Ramos (cell line): ENCODE measurements around the gene MELTF.

Experiments
- in situ Hi-C: fragments of 300-500 bp; cut with MboI; formaldehyde crosslinking; loops from one replicate; pipeline ENCODE4 v1.14.3; 2022; ENCODE audit warnings: low sequenced_read_pairs; ENCODE audit not compliant: unreplicated experiment

The MELTF gene

DNA sequence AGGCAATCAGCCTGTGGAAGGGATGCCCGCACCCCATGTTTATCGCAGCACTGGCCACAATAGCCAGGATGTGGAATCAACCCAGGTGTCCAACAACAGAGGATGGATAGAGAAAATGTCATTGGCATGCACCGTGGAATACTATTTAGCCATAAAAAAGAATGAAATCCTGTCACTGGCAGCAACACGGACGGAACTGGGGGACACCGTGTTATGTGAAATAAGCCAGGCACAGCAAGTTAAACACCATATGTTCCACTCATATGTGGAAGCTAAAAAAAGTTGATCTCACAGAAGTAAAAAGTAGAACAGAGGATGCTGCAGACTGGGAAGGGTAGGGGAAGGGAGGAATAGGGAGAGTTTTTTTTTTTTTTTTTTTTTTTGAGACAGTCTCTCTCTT is 15.6 kb downstream of the MELTF start:
- in situ Hi-C loops: loop anchor here (25.0 kb wide), 1 partner anchor 173 kb away; no protein-coding TSS in a partner anchor

DNA sequence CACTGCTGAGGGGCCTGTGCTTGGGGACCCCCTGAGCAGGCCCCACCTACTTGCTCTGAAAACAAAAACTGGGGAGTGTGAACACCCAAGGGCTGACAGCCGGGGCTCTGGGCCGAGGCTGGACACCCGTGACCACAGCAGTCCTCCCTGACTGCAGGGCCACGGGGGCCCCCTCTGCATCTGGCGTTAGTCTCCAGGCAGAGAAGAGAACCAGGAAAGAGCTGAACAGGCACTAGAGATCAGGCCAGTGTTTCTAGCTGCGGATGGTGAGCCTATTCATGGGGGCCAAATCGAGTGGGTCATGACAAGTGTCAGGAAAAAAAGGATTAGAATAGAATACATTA is 17.1 kb downstream of the MELTF start:
- in situ Hi-C loops: loop anchor here (25.0 kb wide), 1 partner anchor 175 kb away; no protein-coding TSS in a partner anchor

DNA sequence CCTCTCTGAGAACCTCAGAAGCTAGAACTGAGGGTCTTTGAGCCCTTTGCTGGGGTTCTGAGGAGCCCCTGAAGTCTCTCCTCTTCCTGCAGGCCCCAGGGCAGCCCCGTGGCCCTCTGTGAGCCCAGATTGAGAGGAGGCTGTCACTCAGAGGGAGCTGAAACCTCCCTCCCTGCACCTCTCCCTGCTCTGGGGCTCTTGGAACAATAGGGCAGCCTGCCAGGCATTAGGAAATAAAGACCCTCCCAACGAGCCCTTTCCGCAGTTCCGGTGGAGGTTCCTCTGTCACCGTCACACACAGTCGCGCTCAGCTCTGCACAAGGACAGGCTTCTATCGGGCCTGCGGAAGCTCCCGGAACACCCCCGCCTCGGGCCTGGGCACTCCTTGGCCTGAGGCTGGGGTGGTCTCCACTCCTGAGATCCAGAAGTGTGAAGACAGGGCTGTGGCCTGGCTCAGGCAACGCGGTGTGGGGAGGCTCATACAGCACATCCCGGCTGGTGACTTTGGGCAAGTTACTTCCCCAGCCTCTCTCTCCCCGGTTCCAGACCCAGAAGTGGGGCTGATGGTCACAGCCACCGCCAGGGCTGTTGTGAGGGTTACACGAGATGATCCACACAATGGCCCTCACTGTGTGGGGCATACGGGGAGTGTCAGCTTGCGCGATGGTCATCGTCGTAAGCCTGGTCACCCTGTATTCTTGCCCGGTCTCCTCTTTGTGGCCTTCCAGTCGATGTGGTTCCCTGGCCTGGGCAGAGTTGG is 17.7 kb downstream of the MELTF start:
- in situ Hi-C loops: loop anchor here (25.0 kb wide), 1 partner anchor 175 kb away; no protein-coding TSS in a partner anchor

DNA sequence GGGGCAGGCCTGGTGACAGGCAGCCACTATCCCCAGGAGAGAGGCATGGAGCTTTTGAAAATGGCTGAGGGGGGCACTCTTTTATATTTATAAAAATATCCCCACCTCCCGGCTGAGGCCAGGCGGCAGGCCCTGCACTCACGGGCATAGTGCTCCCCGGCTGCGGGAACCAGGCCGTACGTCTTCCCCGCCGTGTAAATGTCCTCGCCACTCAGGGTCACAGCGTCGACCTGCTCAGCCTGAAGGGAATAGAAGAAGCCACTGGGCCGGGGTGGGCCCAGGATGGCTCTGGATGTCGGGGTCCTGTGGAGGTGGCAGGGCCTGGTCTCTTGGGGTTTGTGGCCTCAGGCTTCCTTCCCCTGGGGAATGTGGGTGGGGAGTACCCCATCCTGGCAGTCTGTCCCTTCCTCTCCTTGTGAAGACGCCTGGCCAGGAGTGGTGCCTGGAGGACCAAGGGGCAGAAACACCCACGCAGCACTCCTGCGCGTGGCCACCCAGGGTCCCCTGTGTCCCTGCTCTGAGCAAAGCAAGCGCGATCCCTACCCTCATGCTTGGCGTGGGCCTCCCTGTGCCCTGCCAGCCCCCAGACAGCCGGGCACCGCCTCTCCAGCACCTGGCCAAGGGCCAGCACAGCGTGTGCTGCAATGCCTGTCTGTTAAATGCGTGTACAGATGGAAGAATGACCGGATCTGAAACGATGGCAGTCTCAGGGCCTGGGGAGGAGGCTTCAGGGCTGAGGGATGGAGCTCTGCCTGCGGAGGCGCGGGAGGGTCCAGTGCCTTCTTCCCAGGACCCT is 18.9 kb downstream of the MELTF start:
- in situ Hi-C loops: loop anchor here (25.0 kb wide), 1 partner anchor 177 kb away; no protein-coding TSS in a partner anchor

DNA sequence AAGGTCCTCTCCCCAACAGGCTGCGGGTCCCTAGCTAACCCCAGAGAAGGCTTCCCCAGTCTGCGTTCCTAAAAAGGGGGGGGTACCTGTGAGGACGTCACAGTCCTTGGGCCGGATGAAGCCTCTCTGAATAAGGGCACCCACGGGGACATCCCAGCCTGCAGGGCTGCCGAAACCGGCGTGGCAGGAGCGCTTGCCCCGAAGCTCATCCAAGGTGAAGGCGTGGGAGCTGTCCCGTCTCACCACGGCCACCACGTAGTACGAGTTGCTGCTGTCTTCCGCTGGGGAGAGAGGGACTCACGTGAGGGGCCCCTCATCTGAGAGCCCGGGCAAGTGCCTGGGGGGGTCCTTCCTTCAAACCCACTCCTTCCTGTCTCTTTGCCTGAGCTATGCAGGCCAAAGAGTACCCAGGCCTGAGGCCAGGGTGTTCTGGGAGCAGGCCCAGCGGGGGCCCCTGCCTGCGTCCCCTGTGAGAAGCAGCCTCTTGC is 20.0 kb downstream of the MELTF start:
- in situ Hi-C loops: loop anchor here (25.0 kb wide), 1 partner anchor 178 kb away; no protein-coding TSS in a partner anchor

DNA sequence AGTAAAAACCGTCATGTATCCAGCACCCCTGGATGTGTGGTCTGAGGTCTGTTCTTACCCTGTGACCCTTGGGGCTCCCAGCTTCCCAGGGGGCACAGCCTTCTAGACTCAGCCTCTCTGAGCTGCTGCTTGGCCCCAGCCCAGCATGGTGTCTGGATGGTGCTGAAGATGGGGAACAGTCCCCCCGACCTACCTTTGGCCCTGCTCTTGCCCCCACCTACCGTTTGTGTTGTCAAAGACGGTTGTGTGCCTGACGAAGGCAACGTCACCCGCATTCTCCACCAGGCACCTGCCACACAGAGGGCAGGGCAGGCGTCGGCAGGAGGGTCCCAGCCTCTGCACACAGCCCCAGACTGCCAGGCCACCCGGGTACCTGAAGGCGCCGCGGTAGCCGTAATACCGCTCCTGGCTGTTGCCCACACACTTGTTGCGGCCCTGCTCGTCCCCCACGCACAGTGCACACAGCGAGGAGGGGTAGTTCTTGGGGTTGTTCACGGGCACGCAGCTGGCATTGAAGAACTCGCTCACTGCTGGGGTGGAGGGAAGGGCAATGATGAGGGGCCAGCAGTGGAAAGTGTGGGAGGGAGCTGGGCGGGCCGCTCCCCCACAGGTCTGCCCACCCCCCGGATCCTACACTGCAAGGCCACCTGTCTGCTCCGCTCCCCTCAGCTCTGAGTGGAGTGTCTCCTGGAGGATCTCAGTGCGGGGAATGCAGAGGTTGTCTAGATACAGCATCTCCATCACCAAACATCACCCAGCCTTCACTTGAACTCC is 21.0 kb downstream of the MELTF start:
- in situ Hi-C loops: loop anchor here (25.0 kb wide), 1 partner anchor 179 kb away; no protein-coding TSS in a partner anchor

DNA sequence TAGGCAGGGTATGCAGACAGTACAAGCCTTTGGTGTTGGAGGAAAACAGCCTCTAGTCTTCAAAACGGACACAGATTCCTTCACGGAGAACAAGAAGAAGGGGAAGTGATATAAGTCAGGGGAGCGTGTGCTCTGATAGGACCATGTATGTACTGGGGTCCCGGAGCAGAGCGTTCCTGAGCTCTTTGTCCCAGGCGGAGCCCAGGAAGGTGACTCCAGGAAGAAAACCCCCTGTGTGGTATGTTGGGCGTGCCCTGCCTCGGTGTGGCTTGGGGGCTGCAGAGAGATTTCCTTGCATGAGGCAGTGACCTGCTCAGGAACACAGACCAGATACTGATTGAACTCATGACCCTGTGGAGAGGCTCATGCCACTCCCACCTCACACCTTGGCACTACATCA is 21.7 kb downstream of the MELTF start:
- in situ Hi-C loops: loop anchor here (25.0 kb wide), 1 partner anchor 179 kb away; no protein-coding TSS in a partner anchor

DNA sequence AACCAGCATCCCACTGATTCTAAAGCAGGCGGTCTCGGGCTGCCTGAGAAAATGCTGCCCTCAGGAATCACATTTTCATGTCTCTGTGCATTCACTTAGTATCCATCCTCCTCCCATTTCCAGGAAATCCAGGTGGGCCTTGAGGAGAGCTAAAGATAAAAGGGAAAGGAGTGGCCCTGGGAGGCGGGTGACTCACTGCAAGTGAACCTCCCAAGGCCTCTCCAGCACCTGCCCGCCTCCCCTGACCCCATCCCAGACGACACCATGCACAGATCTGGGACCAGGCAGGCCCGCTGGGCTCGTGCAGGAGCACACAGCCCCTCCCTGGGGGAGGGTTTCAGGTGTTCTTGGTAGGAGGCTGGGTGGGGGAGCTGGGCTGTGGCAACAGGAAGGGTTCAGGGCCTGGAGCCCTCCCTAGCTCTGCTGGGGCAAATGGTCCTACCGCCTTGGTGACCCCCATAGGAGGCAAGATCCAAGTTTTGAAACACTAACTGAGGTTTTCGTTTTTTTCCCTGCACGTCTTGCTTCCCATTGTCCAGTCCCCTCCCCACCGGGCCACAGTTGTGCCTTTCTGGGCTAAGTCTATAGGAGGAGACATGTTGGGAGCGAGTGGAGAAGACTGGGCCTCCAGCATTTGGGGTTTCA is 22.2 kb downstream of the MELTF start:
- in situ Hi-C loops: loop anchor here (25.0 kb wide), 1 partner anchor 180 kb away; no protein-coding TSS in a partner anchor

DNA sequence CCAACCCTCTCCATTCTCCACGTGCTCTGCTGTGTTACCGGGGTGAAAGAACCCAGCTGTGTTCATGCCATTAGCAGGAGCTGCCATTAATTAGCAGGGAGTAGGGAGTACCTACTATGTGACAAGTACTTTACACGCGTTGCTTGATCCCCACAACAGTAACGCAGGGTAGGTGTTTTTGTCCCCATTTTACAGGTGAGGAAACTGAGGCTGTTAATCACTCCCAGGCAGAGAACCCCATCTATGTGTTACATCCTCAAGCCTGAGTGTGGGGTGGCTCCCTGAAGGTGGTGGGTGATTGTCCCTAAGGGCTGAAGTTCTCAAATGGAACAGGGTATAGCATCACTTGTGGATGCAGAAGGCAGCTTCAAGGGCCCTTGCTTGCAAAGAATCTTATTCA is 22.8 kb downstream of the MELTF start:
- in situ Hi-C loops: loop anchor here (25.0 kb wide), 1 partner anchor 180 kb away; no protein-coding TSS in a partner anchor

DNA sequence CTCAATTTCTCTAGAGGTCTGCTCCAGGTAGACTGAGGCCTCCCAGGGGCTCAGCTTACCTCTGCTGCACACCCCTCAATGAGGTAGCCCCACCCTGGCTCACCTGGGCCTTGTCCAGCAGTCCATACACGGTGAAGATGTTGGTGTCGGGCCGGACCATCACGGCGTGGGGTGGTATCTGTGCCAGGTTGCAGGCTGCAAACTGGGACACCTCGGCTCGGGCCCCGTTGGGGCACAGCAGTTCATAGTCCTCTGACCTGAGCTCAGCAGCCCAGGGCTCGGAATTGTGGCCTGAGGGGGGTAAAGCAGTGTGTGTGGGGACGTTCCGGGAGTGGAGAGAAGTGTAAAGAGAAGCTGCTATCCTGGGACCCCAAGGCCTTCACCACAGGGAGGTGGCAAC is 23.2 kb downstream of the MELTF start:
- in situ Hi-C loops: loop anchor here (25.0 kb wide), 1 partner anchor 181 kb away; no protein-coding TSS in a partner anchor

DNA sequence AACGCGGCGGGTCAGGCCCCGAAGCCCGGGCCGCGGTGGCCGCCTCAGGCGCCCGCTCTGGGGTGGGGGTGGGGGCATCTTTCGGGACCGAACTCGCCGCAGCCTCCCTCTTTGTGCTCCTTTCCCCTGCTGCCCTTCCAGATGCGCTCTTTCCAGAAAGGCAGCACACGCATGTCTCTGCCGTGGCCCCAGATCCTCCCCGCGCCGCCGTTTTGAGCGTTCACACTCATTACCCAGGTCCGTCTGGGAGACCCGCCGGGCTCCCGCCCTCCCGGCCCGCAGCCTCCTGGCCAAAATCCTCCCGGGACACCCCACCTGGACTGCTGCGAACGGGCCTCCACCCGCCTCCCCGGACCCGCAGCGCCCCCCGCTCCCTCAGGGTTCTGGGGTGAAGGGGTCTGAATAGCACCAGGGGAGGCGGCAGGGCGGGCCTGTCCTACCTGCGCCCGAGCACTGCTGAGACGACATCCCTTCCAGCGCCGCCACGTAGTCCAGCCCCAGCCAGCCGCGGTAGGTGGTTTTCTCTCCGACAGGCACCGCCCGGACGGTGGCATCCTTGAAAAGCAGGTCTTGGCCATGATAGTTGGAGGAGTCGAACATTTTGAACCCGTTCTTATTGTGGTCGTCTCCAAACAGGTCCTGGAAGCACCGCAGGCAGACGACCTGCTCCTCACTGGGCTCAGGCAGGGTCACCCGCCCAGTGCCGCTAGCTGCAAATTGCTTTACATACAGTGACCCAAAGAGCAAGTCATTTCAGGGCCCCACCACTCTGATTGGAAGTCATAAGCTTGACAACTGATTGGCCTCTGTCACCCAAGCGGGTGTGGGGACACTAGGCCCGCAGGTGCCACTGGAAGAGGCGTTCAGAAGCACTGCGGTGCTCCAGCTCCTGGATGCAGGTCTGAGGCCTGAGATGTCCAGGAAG is 25.9 kb downstream of the MELTF start:
- in situ Hi-C loops: loop anchor here (25.0 kb wide), 1 partner anchor 184 kb away; no protein-coding TSS in a partner anchor

DNA sequence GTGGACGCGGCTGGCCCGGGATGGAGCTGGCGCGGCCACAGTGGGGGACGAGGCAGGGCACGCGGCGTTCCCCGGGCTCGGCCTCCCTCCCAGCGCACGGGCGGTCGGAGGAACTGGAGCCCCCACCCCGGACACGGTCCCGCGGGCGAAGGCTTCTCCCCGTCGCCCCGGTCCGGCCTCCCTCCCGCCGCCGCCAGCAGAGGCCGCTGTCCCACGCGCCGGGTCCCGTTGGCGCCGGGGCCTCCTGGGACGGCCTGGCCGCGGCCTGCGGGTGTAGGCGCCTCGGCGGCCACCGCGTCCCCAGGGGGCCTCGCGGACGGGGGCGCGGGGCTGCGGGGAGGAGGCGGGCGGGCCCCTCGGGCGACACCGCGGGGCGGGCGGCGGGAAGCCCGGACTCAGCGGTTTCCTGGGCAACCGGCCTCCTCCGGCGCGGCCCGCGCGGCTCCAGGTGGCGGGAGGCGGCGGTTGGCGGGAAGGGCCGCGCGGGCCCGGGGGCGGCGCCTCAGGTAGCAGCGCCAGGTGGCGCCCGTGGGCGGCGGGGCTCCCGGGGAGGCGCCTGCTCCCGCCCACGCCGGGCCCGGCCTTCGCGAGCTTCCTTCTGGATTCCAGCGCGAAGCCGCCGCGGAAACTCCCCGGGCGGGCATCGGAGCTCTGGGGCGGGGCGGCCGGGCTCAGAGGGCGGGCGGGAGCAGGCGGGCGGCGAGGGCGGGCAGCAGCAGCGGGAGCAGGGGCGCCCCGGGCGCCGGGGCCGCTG is 26.7 kb downstream of the MELTF start:
- in situ Hi-C loops: loop anchor here (25.0 kb wide), 1 partner anchor 184 kb away; no protein-coding TSS in a partner anchor

DNA sequence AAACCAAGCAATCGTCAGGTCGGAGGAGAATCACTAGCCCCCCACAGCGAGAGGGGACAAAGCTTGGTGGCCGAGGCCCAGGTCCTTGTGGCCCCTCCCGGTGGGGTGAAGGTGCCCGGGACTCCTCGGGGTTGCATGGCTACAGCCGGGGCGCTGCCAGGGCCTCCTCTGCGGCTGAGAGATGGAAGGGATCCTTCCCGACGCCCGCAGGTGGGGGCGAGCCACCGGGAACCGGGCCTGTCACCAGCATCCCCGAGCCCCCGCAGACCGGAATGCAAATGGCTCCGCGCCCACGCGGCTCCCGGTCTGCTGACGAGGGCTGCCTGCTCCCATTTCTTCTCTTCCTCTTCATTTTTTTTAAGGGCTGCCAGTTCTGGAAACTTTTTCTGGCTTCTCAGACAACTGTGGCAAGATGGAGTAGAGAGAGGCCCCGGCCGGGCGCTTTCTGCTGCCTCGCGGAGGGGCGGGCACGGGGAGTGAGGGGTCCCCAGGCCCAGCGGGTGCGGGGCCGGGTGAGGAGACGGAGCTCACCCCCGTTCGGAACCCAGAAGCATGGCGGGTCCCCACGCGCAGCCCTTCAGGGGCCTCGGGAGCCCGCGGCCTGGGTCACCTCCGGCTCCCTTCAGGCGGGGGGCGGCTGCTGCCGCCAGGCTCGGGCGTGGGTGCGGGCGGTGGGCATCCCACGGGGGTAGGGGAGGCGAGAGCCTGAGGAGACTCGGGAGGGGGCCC is 27.5 kb downstream of the MELTF start:
- in situ Hi-C loops: loop anchor here (25.0 kb wide), 1 partner anchor 185 kb away; no protein-coding TSS in a partner anchor

DNA sequence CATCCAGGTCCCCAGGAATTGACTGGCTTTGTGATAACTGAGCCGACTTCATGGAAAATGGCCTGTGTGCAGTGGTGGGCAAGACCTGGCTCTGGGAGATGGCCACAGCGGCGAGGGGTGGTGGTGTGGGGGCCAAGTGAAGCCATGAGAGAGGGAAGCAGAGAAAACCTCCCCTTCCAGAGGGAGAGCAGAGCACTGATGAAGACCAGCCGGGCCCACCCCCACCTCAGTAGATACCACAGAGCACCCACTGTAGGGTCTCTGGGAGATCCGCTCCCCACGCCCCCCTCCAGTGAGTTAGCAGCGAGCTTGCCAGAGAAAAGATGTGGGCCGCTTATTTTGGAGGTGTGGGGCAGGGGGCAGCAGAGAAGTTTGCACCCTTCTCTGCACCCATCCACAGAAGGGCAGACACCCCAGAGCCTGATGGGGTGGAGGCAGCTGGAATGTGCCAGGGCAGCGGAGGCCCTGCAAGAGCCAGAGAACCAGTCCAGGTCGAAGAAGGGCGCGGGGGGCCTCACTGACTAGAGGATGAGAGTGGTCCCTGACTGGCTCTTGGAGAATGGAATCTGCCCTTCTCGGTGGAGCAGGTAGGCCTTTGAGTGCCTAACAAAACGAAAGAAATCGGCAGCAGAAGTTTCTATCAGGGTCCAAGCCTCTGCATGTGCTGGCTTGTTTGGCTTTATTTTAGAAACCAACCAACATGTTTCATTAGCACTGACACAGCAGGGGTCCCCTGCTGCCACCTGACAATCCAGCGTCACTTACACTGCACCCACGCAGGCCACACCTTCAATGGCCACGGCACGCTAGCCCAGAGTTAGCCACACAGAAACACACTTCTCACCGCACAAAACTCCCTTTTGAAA is 28.3 kb downstream of the MELTF start:
- in situ Hi-C loops: loop anchor here (25.0 kb wide), 1 partner anchor 186 kb away; no protein-coding TSS in a partner anchor

DNA sequence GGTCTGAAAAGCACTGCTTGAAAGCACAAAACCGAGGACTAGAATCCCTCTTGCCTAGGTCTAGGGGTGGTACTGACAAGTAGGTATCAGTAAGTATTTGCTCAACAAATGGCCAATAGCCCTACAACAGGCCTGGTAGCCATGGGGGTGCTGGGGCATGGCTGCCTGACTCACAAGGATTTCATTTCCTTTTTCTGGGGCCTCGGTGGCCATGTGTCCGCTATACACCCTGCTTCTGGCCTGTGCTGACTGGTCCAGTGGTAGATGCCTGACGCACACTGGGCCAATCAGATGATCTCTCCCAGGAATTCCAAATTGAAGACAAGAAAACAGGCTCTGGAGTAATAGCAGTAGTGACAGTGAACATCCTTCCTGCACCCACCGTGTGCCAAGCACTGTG is 29.4 kb downstream of the MELTF start:
- in situ Hi-C loops: loop anchor here (25.0 kb wide), 1 partner anchor 187 kb away; no protein-coding TSS in a partner anchor
